Limb (tissue), 2 donors: ENCODE measurements around the gene CTPS2.
"Not testable (repeated sequence)": the region's sequence is repeated elsewhere in the genome, so short reads cannot be mapped to it uniquely, and the experiment has no call there.

ENCODE experiments used
- DNase-seq, 2 donors: peaks; one replicate each; pipeline ENCODE4 v3.0.0-alpha.2; 2016; ENCODE audit errors: extremely low spot score in 2 of 2

CTPS2 gene, protein sequence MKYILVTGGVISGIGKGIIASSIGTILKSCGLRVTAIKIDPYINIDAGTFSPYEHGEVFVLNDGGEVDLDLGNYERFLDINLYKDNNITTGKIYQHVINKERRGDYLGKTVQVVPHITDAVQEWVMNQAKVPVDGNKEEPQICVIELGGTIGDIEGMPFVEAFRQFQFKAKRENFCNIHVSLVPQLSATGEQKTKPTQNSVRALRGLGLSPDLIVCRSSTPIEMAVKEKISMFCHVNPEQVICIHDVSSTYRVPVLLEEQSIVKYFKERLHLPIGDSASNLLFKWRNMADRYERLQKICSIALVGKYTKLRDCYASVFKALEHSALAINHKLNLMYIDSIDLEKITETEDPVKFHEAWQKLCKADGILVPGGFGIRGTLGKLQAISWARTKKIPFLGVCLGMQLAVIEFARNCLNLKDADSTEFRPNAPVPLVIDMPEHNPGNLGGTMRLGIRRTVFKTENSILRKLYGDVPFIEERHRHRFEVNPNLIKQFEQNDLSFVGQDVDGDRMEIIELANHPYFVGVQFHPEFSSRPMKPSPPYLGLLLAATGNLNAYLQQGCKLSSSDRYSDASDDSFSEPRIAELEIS

DNA sequence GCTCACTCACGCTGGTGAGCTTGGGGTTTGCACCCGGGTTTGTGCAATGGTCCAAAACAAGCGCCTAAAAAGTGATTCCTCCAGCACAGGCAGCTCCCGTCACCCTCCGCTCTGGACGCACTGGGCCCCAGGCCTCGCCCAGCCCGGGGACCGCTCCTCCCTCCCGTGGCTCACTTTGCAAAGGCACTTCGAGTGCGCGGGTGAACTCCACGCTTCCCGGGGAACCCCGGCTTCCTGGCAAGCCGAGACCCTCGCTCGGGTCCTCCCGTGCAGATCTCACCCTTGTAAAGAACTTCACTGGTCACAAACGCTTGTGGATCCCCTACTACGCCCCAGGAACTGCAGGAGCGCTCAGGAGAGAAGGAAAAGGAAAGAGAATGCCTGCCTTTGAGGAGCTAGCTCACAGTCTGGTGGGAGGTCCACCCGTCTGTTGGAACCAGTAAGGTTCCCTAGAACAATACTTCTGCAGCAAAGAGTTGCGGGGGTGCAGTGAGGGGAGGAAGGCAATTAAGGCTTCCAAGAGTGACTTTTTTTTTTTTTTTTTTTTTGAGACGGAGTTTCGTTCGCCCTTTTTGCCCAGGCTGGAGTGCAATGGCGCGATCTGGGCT lies at the start of gene CTPS2:
Gene CTPS2, minus strand, starts transcription at position 122 of the 608 bp plus-strand sequence. CDS start 9,767 bp downstream, outside the sequence.
- peak; percentile 27 to 75 for DNase-seq

GRCh38 chrX:16761500-16761899 lies 49.0 kb upstream of the CTPS2 start:
- DNase-seq = not testable (repeated sequence)

DNA sequence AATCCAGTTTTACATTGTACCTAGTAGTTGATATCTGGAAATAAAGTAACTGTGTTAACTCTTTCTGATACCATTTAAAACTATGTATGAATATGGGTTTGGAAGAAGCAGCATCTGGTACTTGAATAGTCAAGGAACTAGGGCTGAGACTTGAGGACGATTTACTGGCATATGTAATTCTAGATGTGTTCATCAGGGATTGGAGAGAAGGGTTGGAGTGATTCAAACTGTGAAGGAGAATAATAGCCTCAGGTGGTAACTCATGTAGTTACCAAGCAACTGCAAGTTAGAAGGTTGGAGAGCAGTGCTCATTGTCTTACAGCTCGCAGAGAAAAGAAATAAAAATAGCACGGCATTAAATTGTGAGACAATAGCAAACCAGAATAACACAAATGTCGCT lies 44.3 kb upstream of the CTPS2 start:
- no peak for DNase-seq

DNA sequence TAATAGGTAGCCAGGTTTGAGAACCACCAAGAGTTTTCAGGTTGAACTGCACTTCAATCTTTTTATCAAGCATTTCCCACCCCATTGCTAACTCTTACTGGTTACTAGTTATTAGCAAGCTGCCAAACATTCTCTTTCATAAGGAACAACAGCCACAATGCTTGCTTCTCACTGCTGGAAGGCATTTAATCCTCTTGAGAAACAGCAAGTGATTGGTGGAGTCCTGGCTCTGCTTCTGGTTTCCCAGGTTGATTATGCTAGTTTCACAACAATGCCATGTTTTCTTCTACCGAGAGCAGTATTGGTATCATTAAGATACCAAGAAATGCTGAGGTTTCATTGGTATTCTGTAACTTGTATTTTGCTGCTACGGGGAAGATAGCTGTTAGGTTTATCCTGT lies 41.5 kb upstream of the CTPS2 start:
- DNase-seq = no peak

DNA sequence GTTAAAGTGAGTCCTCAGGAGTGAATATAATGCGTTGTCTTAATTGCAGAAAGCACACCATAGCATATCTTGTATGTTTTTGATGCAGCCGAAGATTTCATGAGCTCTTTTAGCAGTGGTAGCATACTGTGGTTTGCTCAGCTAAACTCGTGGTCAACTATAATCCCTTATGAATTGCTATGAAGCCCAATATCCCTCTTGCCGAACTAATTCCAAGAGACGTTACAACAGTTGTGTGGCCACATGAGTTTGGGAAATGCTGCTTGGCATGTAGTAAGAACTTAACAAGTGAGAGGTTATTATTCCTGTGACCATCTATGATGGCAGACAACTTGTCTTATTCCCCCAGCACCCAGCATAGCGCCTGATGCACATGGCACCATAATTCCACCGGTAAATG lies 37.7 kb upstream of the CTPS2 start:
- DNase-seq = no peak

DNA sequence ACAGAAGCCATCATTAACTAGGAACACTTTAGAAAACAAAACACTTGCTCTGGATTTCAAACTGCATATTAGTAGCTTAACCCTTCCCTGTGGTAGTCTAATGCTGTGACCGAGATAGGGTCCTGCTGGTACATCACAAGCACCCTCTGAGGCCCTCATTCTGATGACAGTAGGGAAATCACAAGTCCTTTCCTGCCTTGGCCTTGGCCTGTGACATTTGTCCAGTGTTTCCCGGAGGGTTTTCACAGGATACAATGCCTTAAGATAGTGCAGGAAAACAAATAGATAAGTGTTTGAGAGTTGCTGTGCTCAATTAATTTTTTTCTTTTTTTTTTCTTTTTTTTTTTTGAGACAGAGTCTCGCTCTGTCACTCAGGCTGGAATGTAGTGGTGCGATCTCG lies 36.0 kb upstream of the CTPS2 start:
- DNase-seq = no peak

DNA sequence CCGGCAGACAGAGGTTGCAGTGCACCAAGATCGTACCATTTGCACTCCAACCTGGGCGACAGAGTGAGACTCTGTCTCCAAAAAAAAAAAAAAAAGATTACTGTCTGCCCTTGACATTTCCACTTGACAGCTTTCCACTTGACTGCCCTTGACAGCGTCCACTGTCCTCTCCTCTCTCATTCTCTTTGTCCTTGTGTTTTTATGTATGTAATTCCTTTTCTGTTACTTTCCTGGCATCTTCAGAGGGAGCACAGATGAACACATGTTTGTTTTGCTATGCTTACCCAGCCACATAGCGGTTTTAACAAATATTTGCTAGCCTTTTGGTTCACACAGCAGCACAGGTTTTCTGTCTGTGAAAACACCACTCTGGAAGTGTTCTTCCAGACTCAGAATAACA lies 33.2 kb upstream of the CTPS2 start:
- no peak for DNase-seq

GRCh38 chrX:16745102-16745501 lies 32.6 kb upstream of the CTPS2 start:
- no peak for DNase-seq

DNA sequence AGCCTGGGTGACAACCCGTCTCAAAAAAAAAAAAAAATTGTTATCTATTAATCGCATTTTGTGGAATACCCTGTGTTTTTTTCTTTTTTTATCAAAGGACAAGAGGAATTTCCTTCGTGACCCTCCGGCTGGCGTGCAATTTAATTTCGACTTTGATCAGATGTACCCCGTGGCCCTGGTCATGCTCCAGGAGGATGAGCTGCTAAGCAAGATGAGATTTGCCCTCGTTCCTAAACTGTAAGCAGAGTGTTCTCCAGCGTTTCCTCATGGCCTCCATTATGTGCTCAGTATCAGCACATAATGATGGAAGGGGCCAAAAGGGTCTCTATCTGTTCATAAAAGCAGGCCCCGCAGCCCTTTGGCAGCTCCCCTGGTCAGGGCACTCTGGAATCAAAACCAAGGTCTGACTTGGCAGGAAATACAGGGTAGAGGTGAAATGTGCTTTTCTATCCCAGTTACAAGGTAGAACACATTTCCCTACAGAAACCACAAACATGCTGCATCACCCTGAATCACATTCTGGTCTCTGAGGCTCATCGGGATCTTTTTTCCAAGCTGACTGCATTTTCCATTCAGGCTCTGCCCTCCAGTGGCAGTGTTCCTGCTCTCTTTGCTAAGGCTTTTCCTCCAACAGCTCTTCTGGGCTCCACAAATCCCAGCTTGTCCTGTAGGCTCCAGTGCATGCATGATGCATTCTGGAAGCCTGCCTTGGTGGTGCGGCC lies 31.3 kb upstream of the CTPS2 start:
- DNase-seq = no peak

GRCh38 chrX:16739574-16739973 lies 27.1 kb upstream of the CTPS2 start:
- no peak for DNase-seq

DNA sequence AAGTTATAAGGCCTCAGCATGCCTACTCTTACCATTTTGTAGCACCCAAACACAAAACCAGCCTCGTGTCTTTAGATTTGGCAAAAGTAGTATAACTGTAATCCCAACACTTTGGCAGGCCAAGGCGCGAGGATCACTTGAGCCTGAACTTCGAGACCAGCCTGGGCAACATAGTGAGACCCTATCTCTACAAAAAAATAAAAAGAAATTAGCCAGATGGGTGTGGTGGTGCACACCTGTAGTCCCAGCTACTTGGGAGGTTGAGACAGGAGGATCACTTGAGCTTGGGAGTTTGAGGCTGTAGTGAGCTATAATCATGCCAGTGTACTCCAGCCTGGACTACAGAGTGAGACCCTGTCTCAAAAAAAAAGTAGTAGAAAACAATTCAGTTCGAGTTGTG lies 24.6 kb upstream of the CTPS2 start:
- no peak for DNase-seq

DNA sequence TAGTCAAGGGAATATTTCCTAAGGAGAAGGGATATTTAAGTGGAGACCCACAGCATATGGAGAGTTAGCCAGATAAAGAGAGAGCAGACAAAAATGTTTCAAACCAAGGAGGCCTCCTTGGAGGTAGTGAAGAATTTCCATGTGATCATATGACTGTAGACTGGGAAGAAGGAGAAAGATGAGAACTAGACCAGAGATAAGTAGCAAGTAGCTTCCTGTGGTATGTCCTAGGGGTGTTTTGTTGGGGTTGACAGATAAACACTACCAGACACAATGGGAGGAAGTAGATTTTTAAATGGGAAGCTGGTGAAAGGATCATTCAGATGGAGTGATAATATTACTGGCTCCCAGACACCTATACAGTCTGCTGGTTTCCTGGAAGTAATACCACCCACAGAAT lies 20.5 kb upstream of the CTPS2 start:
- DNase-seq = no peak

DNA sequence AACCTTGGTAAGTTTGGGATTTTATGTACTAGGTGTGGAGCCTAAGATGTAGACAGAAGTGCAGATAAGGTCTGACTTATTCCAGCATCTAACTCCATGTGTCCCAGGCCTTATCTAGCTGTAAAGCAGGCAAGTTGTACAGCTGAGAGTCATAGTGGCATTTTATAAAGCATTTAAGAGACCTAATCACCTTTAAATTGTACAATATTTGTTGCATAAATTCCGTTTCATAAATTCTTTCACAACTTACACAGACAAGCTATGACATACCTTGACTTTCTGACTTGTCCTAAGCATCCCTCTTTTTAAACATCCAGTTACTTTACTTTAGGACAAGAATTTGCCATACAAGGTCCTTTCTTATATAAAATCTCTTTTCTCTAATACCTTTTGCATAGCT lies 18.0 kb upstream of the CTPS2 start:
- no peak for DNase-seq

DNA sequence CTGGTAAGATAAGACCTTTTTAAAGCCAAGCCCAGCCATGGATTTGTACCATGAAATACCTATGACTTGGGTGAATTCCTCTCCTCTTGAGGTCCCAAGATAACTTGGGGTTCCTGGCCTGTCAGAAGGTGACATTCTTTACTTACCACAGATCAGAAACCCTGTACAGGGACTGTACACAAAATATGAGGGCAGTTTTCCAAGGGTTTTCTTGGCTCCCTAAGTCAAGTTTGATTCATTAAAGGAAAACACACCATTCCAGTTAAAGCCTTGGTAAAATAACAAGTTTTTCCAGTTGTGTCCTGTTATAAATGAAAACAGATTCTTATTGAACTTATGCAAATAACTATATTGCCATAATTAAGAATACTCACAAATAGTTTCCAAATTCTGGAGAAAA lies 15.2 kb upstream of the CTPS2 start:
- no peak for DNase-seq

- not testable (repeated sequence) for DNase-seq
Observed at GRCh38 chrX:16726347-16726988, 14.0 kb upstream of the CTPS2 start.

GRCh38 chrX:16725072-16725471 lies 12.6 kb upstream of the CTPS2 start:
- DNase-seq = no peak

DNA sequence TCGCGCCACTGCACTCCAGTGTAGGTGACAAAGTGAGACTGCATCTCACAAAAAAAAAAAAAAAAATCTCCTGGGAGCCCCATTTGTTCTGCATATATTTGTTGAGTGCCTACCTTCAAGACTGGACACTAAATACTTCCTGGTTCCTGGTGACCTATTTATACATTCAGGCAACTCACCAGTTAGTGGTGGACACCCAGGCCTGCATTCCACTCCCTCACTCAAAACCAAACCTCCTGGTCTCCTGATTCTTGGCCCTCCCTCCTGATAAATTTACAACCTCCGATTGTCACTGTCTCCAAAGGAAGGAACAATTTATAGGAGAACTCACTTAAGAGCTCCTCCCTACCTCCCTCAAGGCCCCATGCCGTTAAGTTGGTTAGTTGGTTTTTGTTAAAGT lies 10.0 kb upstream of the CTPS2 start:
- DNase-seq = no peak

GRCh38 chrX:16719334-16720084 lies 7.0 kb upstream of the CTPS2 start, which contains the start of gene SYAP1:
Gene SYAP1, plus strand, starts transcription at chrX:16719612. Its CDS starts 113 bp downstream, at chrX:16719725.
- DNase-seq = peak; percentile 90 to 96

- peak in 1 of 2 donors; percentile 15 for DNase-seq
Observed at GRCh38 chrX:16718824-16719333, 6.4 kb upstream of the CTPS2 start.

DNA sequence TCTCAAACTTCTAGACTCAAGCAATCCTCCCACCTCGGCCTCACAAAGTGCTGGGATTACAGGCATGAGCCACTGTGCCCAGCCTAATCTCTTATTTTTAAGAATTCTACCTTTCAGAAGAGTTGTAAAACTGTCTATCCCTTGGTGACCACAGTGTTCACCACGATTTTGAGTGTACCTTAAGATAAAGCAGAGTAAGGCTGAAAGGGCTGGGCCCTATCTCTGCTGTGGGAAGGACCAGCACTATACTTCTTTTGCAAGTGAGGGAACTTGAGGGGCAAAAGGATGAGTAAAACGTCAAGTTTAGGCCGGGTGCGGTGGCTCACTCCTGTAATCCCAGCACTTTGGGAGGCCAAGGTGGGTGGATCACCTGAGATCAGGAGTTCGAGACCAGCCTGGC lies 4.0 kb upstream of the CTPS2 start:
- not testable (repeated sequence) for DNase-seq
